ENCODE measurements around the gene TAS1R3. TPM values are rescaled to one million over a fixed set of nuclear protein-coding genes. Genes with fewer than 3 reads are reported as not detected.
A peak's percentile ranks its signal among the peaks of the same experiment; 100 is the strongest.

Gene TAS1R3
- total RNA-seq, 1 experiment from 2014 or later: 0.28 TPM

- H3K9me3 ChIP-seq (ENCODE audit: control insufficient read depth, low read depth, low read length): peaks cover 18% of the 10 kb centered on the region
- no peak overlapping the region for H2BK120ac ChIP-seq (ENCODE audit: low read depth, low read length, poor library complexity, severe bottlenecking)
- no peak overlapping the region for H3K56ac ChIP-seq (ENCODE audit: insufficient read length, low read depth, low read length)
- H4K91ac ChIP-seq (ENCODE audit: insufficient read length, low read depth, low read length): no peak overlapping the region
- Mint-ChIP-seq H3K4me1 (peaks cover 3 to 4% of the 10 kb centered on the region in 2 experiments), H3K9me3 (no peaks in the 10 kb centered on the region; a peak in 1 of 5 replicates), H3K27ac (no peak overlapping the region), H3K36me3 (ENCODE audit: insufficient read depth in 1 of 3, low read depth in 3 of 3) (peaks cover 6 to 20% (median 12%) of the 10 kb centered on the region in 3 experiments), H3K27me3 (ENCODE audit: low read depth) (peaks cover 5% of the 10 kb centered on the region; the same call in 1 of the 2 replicates), H3K4me3 (no peak overlapping the region)
- H3K27me3 ChIP-seq (ENCODE audit: insufficient read depth, low read length): no peaks in the 10 kb centered on the region
- H3K23ac ChIP-seq (ENCODE audit: insufficient read length, low read depth, low read length): no peak overlapping the region
- H4K8ac ChIP-seq (replicated peaks; ENCODE audit: insufficient read length, low read depth, low read length): no peak overlapping the region
- H3K79me1 ChIP-seq (ENCODE audit: insufficient read depth, low read depth, low read length, poor library complexity, severe bottlenecking): peaks cover 13% of the 10 kb centered on the region
- peaks cover 4% of the 10 kb centered on the region; the same call in 1 of the 2 replicates for H3K79me2 ChIP-seq (ENCODE audit: insufficient read depth, low read length)
- H3K4me1 ChIP-seq (ENCODE audit: insufficient read depth, low read length): no peaks in the 10 kb centered on the region; the same call in 1 of the 2 replicates
- H3K4me2 ChIP-seq (ENCODE audit: insufficient read depth, insufficient read length, low read length): no peak overlapping the region
- H2AFZ ChIP-seq (ENCODE audit: low read length): no peak overlapping the region
- no peak overlapping the region for H2BK12ac ChIP-seq (ENCODE audit: insufficient read length, low read depth, low read length)
- no peak overlapping the region for H3K27ac ChIP-seq (ENCODE audit: insufficient read length, low read depth, low read length)
- WGBS (ENCODE audit: extremely low coverage, insufficient read length, low lambda C conversion rate): no CpG with 5 or more reads among the region's 16 CpGs
- no peak for DNase-seq
- no peak overlapping the region for H3K4ac ChIP-seq (ENCODE audit: low read depth, low read length)
- no peak overlapping the region for H3T11ph ChIP-seq (ENCODE audit: low read length)
- no peak for TF ChIP-seq CTCF (conservative IDR thresholded peaks at IDR 0.05)
- H2BK5ac ChIP-seq (ENCODE audit: insufficient read length, low read length): no peak overlapping the region
- no peak overlapping the region for H4K5ac ChIP-seq (ENCODE audit: insufficient read length, low read depth, low read length)
- peaks cover 10% of the 10 kb centered on the region for H3K23me2 ChIP-seq (ENCODE audit: insufficient read length, low read depth, low read length, poor library complexity, severe bottlenecking)
- H2BK20ac ChIP-seq (ENCODE audit: low read depth, low read length, poor library complexity, severe bottlenecking): no peak overlapping the region
- no peaks in the 10 kb centered on the region for H4K20me1 ChIP-seq (ENCODE audit: control insufficient read depth, insufficient read depth, insufficient read length)
- H2BK15ac ChIP-seq (ENCODE audit: low read depth, low read length): no peak overlapping the region
- no peak overlapping the region for H3K14ac ChIP-seq (ENCODE audit: insufficient read depth, low read length)
- no peak overlapping the region for H3K18ac ChIP-seq (ENCODE audit: insufficient read length, low read depth, low read length)
- H3K9ac ChIP-seq (ENCODE audit: extremely low read depth, insufficient read length, low read length): no peak overlapping the region
- H2AK5ac ChIP-seq (ENCODE audit: insufficient read length, low read length): peak overlapping the region; percentile 66
Observed at GRCh38 chr1:1370771-1371300, 39.8 kb downstream of the TAS1R3 start.
